Thymus (tissue), 11 donors: Measurements from ENCODE around the gene AMOTL1. TPM values are rescaled to one million over a fixed set of nuclear protein-coding genes. Genes with fewer than 3 reads are reported as not detected.

Experiments
- DNase-seq, 9 donors: peaks; one replicate each; pipeline ENCODE4 v3.0.0-alpha.2; 2013; ENCODE audit warnings: low spot score in 9 of 9, low read depth in 6 of 9, missing footprints in 1 of 9
- H3K27ac ChIP-seq, 2 donors: one replicate each; pipeline ENCODE4 v1.5.1; 2013; ENCODE audit warnings: control low read depth in 1 of 2, low read depth in 1 of 2, low read length in 1 of 2, mild to moderate bottlenecking in 1 of 2, moderate library complexity in 1 of 2
- H3K27me3 ChIP-seq, 2 donors: one replicate each; pipeline ENCODE4 v1.5.1; 2013; ENCODE audit warnings: low read length in 1 of 2; ENCODE audit not compliant: control insufficient read depth in 2 of 2, insufficient read depth in 1 of 2
- H3K36me3 ChIP-seq, 2 donors: one replicate each; pipeline ENCODE4 v1.5.1; 2013; ENCODE audit warnings: low read length in 1 of 2, mild to moderate bottlenecking in 1 of 2, moderate library complexity in 1 of 2; ENCODE audit not compliant: control insufficient read depth in 2 of 2, insufficient read depth in 2 of 2
- H3K4me1 ChIP-seq, 2 donors: one replicate each; pipeline ENCODE4 v1.5.1; 2013; ENCODE audit warnings: low read length in 2 of 2; ENCODE audit not compliant: control insufficient read depth in 2 of 2, insufficient read depth in 2 of 2
- H3K4me3 ChIP-seq, 2 donors: one replicate each; pipeline ENCODE4 v1.5.1; 2013; ENCODE audit warnings: low read length in 2 of 2, control low read depth in 1 of 2, mild to moderate bottlenecking in 1 of 2
- H3K9me3 ChIP-seq, 2 donors: one replicate each; pipeline ENCODE4 v1.5.1; 2013; ENCODE audit warnings: low read length in 1 of 2, mild to moderate bottlenecking in 1 of 2; ENCODE audit not compliant: control insufficient read depth in 2 of 2, insufficient read depth in 1 of 2
- WGBS: extraction: QIAGEN DNeasy Blood & Tissue Kit; methylation state at CpG from one replicate; pipeline ENCODE4 v1.1.7; 2013; 5-methylcytosine and 5-hydroxymethylcytosine counted together
- polyA plus RNA-seq: library from polyadenylated mRNA; stranded (reverse); fragments of 200-250 nt; gene quantifications from one replicate; pipeline ENCODE4 v1.2.3, GENCODE V29; 2013
- total RNA-seq: library from RNA; stranded (reverse); fragments of 120-200 nt; gene quantifications from one replicate; pipeline ENCODE4 v1.2.4, GENCODE V29; 2013
- donor health status: healthy.

AMOTL1 gene
- total and polyA plus RNA-seq, 2 donors: 10.5 to 31.8 TPM

GRCh38 chr11:94759522-94759921 lies 8.6 kb upstream of the AMOTL1 start:
- no peak for DNase-seq
- Histone ChIP-seq H3K36me3 (no peaks in the 10 kb centered on the region), H3K4me1 (peaks cover 0 to 2% of the 10 kb centered on the region in 2 donors), H3K4me3 (no peak overlapping the region), H3K27ac (no peak overlapping the region), H3K9me3 (no peaks in the 10 kb centered on the region), H3K27me3 (no peaks in the 10 kb centered on the region)
- WGBS: 96% methylated on average over 2 of the region's 2 CpGs

DNA sequence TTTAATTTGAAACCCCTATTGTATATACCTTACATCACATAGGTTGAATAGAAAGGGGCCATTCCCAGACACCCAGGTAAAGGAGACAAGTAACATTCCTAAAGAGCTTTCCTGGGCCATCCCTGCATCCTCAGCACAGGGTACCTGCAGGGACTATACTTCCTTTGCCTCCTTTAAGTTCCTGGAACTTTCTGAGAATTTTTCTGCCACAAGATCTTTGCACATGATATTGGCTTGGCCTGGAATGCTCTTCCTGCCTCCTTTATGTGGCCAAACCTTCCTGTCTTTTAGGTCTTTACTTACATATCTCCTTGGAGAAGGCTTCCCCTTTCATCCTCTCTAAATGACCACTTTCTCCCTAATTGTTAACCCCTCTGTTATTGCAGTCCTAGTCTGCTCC lies 7.9 kb upstream of the AMOTL1 start:
- H3K4me1 ChIP-seq: peaks cover 0 to 2% of the 10 kb centered on the region in 2 donors
- no peak overlapping the region for H3K27ac ChIP-seq
- H3K27me3 ChIP-seq: no peaks in the 10 kb centered on the region
- no peaks in the 10 kb centered on the region for H3K36me3 ChIP-seq
- DNase-seq: no peak
- H3K4me3 ChIP-seq: no peak overlapping the region
- no peaks in the 10 kb centered on the region for H3K9me3 ChIP-seq

GRCh38 chr11:94762208-94762607 lies 5.9 kb upstream of the AMOTL1 start:
- Histone ChIP-seq H3K4me1 (peaks cover 0 to 2% of the 10 kb centered on the region in 2 donors), H3K27ac (no peak overlapping the region), H3K9me3 (no peaks in the 10 kb centered on the region), H3K36me3 (no peaks in the 10 kb centered on the region), H3K27me3 (no peaks in the 10 kb centered on the region), H3K4me3 (no peak overlapping the region)
- 97% methylated on average over 1 of the region's 1 CpG for WGBS
- no peak for DNase-seq

DNA sequence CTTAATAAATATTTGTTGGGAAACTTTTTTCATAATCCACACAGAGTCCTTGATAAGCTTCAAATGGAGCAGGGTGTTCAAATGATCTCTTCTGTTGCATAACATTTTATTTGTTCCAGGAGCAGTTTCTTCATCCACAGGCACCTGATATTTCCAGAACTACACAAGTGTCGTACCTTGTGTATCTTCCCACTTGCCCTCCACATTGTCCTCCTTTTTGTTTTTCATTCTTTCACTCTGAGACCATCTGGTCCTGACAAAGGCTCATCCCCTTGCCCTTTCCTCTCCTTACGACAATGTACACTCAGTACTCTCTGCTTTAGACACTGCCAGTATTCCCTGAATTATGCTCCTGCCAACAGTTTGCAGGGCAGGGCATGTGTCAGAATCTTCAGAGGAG lies 5.2 kb upstream of the AMOTL1 start:
- Histone ChIP-seq H3K27me3 (peaks cover 0 to 4% of the 10 kb centered on the region in 2 donors), H3K36me3 (no peaks in the 10 kb centered on the region), H3K27ac (no peak overlapping the region), H3K9me3 (no peaks in the 10 kb centered on the region), H3K4me3 (no peak overlapping the region), H3K4me1 (peaks cover 4 to 5% of the 10 kb centered on the region in 2 donors)
- WGBS: 95% methylated on average over 2 of the region's 2 CpGs
- DNase-seq: no peak

DNA sequence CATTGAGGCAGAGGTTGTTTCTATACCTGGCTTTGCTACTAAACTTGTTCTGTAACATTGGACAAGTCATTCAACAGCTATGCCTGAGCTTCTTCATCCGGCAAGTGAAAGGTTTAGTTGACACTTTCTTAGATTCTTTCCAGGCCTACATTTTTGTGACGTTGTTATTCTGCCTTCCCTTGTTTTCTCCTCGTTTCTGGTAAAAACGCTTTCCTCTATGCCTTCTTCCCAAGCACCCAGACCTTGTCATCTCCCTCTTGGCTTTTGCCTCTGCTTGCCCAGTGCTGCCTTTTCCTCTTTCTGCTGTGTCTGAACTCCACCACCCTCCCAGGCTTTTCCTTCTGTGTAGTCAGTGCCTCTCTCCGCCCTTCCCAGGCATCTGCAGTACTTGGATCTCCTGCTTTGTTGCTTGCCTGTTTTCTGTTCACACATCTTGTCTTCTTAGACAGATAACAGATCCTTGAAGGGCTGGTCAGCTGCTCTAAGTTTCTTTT lies 1.4 kb upstream of the AMOTL1 start:
- no peak for DNase-seq
- Histone ChIP-seq H3K27me3 (peaks cover 0 to 15% of the 10 kb centered on the region in 2 donors), H3K4me1 (peaks cover 10 to 15% of the 10 kb centered on the region in 2 donors), H3K9me3 (no peaks in the 10 kb centered on the region), H3K4me3 (no peak overlapping the region), H3K36me3 (no peaks in the 10 kb centered on the region), H3K27ac (peak overlapping the region in 1 of 2 donors; percentile 26)
- WGBS: 92% methylated on average over 5 of the region's 5 CpGs

DNA sequence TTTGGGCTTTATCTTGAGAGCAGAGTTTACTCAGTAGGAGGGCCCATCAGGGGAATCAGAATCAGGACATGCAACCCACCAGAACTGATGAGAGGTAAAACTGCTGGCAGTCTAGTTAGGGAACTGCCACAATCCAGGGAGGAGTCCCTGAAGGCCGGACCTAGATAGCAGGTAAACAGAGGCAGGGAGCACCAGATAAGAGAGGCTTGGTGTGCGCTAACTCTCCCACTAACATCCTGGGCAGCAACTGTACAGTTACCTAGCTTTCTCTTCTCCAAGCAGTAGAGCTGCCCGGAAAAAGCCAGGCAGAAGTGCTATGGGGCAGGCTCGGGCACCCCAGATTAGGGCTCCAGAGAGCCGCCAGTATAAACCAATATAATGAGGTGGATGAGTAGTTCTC lies 865 bp upstream of the AMOTL1 start:
- Histone ChIP-seq H3K4me1 (peaks cover 10 to 15% of the 10 kb centered on the region in 2 donors), H3K9me3 (no peaks in the 10 kb centered on the region), H3K4me3 (no peak overlapping the region), H3K27ac (no peak overlapping the region), H3K36me3 (no peaks in the 10 kb centered on the region), H3K27me3 (peaks cover 0 to 15% of the 10 kb centered on the region in 2 donors)
- WGBS: 97% methylated on average over 5 of the region's 5 CpGs
- no peak for DNase-seq

- Histone ChIP-seq H3K27me3 (peaks cover 0 to 15% of the 10 kb centered on the region in 2 donors), H3K36me3 (no peaks in the 10 kb centered on the region), H3K9me3 (no peaks in the 10 kb centered on the region), H3K4me3 (peak overlapping the region; percentile 65 to 75), H3K4me1 (peaks cover 10 to 15% of the 10 kb centered on the region in 2 donors), H3K27ac (peak overlapping the region; percentile 78 to 83)
- DNase-seq: peak in 1 of 9 donors; percentile 68
- WGBS: under 1% methylated on average over 91 of the region's 91 CpGs
Observed at GRCh38 chr11:94768602-94769541, 716 bp downstream of the AMOTL1 start.

DNA sequence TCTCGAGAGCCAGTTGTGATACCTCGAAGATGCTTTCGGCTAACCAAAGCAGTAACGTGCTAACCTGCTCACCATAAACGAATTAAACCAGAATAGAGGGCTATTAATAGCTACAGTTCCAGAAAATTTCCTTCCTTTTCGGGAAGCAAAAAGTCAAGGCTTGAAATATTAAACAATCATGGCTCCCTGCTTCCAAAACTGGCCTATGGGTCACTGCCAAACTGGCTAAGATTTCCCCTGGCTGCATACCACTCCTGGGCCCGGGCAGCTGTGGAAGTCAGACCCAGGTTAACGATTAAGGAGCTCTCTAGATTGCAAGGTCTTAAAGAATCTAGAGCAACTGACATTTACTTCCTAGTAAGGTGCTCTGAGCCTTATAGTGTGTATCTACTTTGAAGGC lies 1.7 kb downstream of the AMOTL1 start:
- peak in 1 of 9 donors; percentile 18 for DNase-seq
- Histone ChIP-seq H3K36me3 (no peaks in the 10 kb centered on the region), H3K4me1 (peaks cover 10 to 15% of the 10 kb centered on the region in 2 donors), H3K4me3 (peak overlapping the region; percentile 65 to 75), H3K9me3 (no peaks in the 10 kb centered on the region), H3K27me3 (peaks cover 0 to 15% of the 10 kb centered on the region in 2 donors), H3K27ac (peak overlapping the region in 1 of 2 donors; percentile 26)
- WGBS: 81% methylated on average over 8 of the region's 8 CpGs

- DNase-seq: no peak
- 95% methylated on average over 4 of the region's 4 CpGs for WGBS
- Histone ChIP-seq H3K27me3 (peaks cover 0 to 15% of the 10 kb centered on the region in 2 donors), H3K27ac (no peak overlapping the region), H3K4me3 (no peak overlapping the region), H3K9me3 (no peaks in the 10 kb centered on the region), H3K4me1 (peaks cover 10 to 15% of the 10 kb centered on the region in 2 donors), H3K36me3 (no peaks in the 10 kb centered on the region)
Observed at GRCh38 chr11:94770563-94771120, 2.5 kb downstream of the AMOTL1 start.
